ENCODE measurements around the gene IL10RB. TPM values are rescaled to one million over a fixed set of nuclear protein-coding genes. Genes with fewer than 3 reads are reported as not detected.

The IL10RB gene
- total and polyA plus RNA-seq, 2 of the 4 experiments (the other 2 are of a cell fraction): 20.1 to 45.2 TPM

DNA sequence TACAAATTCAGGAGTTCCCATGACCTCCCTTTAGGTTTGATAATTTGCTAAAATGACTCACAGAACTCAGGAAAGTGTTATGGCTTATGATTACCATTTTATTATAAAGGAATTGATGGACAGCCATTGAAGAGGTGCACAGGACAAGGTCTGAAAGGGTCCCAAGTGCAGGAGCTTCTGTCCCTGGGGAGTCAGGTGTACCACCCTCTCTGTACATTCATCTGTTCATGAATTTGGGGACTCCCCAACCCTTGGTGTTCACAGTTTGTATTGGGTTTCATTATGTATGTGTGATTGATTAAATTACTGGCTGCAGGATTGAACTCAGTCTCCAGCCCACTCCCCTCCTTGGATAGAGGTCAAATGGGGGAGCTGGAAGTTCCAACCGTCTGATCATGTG is 10.8 kb upstream of the IL10RB start:
- H4K20me1 ChIP-seq (ENCODE audit: insufficient read depth, low read length): no peaks in the 10 kb centered on the region
- no peak overlapping the region for H2AK5ac ChIP-seq (ENCODE audit: low read depth, low read length)
- no peak overlapping the region for H4K5ac ChIP-seq (ENCODE audit: low read depth, low read length)
- TF ChIP-seq BHLHE40 (IDR thresholded peaks at IDR 0.05; ENCODE audit: low read depth, low read length): no peak
- no peak for TF ChIP-seq RAD21 (IDR thresholded peaks at IDR 0.05; ENCODE audit: low read length)
- TF ChIP-seq CHD1 (IDR thresholded peaks at IDR 0.05; ENCODE audit: low read depth, low read length): no peak
- TF ChIP-seq CEBPB (IDR thresholded peaks at IDR 0.05; ENCODE audit: low read depth, low read length): no peak
- TF ChIP-seq, protein P1, sequence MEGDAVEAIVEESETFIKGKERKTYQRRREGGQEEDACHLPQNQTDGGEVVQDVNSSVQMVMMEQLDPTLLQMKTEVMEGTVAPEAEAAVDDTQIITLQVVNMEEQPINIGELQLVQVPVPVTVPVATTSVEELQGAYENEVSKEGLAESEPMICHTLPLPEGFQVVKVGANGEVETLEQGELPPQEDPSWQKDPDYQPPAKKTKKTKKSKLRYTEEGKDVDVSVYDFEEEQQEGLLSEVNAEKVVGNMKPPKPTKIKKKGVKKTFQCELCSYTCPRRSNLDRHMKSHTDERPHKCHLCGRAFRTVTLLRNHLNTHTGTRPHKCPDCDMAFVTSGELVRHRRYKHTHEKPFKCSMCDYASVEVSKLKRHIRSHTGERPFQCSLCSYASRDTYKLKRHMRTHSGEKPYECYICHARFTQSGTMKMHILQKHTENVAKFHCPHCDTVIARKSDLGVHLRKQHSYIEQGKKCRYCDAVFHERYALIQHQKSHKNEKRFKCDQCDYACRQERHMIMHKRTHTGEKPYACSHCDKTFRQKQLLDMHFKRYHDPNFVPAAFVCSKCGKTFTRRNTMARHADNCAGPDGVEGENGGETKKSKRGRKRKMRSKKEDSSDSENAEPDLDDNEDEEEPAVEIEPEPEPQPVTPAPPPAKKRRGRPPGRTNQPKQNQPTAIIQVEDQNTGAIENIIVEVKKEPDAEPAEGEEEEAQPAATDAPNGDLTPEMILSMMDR (conservative IDR thresholded peaks at IDR 0.05; ENCODE audit: low read depth, low read length): no peak
- TF ChIP-seq, protein P2, sequence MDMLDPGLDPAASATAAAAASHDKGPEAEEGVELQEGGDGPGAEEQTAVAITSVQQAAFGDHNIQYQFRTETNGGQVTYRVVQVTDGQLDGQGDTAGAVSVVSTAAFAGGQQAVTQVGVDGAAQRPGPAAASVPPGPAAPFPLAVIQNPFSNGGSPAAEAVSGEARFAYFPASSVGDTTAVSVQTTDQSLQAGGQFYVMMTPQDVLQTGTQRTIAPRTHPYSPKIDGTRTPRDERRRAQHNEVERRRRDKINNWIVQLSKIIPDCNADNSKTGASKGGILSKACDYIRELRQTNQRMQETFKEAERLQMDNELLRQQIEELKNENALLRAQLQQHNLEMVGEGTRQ (IDR thresholded peaks at IDR 0.05; ENCODE audit: low read depth, low read length): no peak
- TF ChIP-seq RCOR1 (IDR thresholded peaks at IDR 0.05; ENCODE audit: insufficient replicate concordance, low read length): no peak
- TF ChIP-seq RFX5 (IDR thresholded peaks at IDR 0.05; ENCODE audit: low read depth, low read length): no peak
- no peak for TF ChIP-seq FOS (IDR thresholded peaks at IDR 0.05; ENCODE audit: low read depth, low read length)
- TF ChIP-seq MAFK (IDR thresholded peaks at IDR 0.05; ENCODE audit: low read depth, low read length): no peak
- TF ChIP-seq MXI1 (IDR thresholded peaks at IDR 0.05; ENCODE audit: borderline replicate concordance, low read depth, low read length): no peak
- TF ChIP-seq, protein P3, sequence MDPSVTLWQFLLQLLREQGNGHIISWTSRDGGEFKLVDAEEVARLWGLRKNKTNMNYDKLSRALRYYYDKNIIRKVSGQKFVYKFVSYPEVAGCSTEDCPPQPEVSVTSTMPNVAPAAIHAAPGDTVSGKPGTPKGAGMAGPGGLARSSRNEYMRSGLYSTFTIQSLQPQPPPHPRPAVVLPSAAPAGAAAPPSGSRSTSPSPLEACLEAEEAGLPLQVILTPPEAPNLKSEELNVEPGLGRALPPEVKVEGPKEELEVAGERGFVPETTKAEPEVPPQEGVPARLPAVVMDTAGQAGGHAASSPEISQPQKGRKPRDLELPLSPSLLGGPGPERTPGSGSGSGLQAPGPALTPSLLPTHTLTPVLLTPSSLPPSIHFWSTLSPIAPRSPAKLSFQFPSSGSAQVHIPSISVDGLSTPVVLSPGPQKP (IDR thresholded peaks at IDR 0.05; ENCODE audit: borderline replicate concordance, low read depth, low read length): no peak
- no peak overlapping the region for H3K9ac ChIP-seq (ENCODE audit: low read depth, low read length)
- no peak overlapping the region for H3K4ac ChIP-seq (ENCODE audit: low read depth, low read length)
- no peak overlapping the region for H2BK5ac ChIP-seq (ENCODE audit: low read depth, low read length, poor library complexity, severe bottlenecking)
- peaks cover 38% of the 10 kb centered on the region for H3K36me3 ChIP-seq (ENCODE audit: control insufficient read depth, insufficient read depth, low read length)
- H3K9me3 ChIP-seq (ENCODE audit: control insufficient read depth, insufficient read depth, low read length): no peaks in the 10 kb centered on the region
- ChIA-PET CTCF (no interaction called here), POLR2A (ENCODE audit: unreplicated experiment) (no interaction called here)
- H3K4me2 ChIP-seq (ENCODE audit: low read depth, low read length): no peak overlapping the region
- no peak overlapping the region for H2AK9ac ChIP-seq (replicated peaks; ENCODE audit: low read depth, low read length, poor library complexity)
- no peak overlapping the region for H2BK20ac ChIP-seq (ENCODE audit: low read depth, low read length)
- peaks cover 2% of the 10 kb centered on the region for H3K4me1 ChIP-seq (ENCODE audit: control insufficient read depth, insufficient read depth, low read length)
- H3K14ac ChIP-seq (replicated peaks; ENCODE audit: low read depth, low read length): no peak overlapping the region
- H3K23ac ChIP-seq (ENCODE audit: low read depth, low read length): no peak overlapping the region
- intact Hi-C loops (cut with micrococcal nuclease): no loop called here
- no peak overlapping the region for H3K18ac ChIP-seq (ENCODE audit: low read depth, low read length)
- ATAC-seq (ENCODE audit: low read depth) (no peak), DNase-seq (no peak)
- H2AFZ ChIP-seq (replicated peaks; ENCODE audit: low read length, poor library complexity): no peak overlapping the region
- H3K79me1 ChIP-seq (ENCODE audit: low read depth in 1 of 2, low read length in 2 of 2): no peaks in the 10 kb centered on the region
- no TSS peak for BruUV-seq (replicated peaks)
- dilution Hi-C loops (cut with HindIII; ENCODE audit: low sequenced_read_pairs, unreplicated experiment): no loop called here
- no peaks in the 10 kb centered on the region for H3K27me3 ChIP-seq (ENCODE audit: control insufficient read depth, insufficient read depth, low read length)
- no peak overlapping the region for H3K4me3 ChIP-seq (ENCODE audit: insufficient read depth, low read depth, low read length)
- 100% methylated on average over 1 of the region's 1 CpG; no CpG with 5 or more reads in 1 of the 2 experiments for WGBS, 2 experiments (ENCODE audit: extremely low coverage in 2 of 2, insufficient read length in 1 of 2)
- H3K9me1 ChIP-seq (ENCODE audit: insufficient read depth, low read length): 0 out of 2 replicates have a peak, but pooled peaks cover 3% of the 10 kb centered on the region
- H2BK120ac ChIP-seq (ENCODE audit: low read depth, low read length): no peak overlapping the region
- no peak overlapping the region for H4K8ac ChIP-seq (ENCODE audit: low read depth in 2 of 2, low read length in 2 of 2)
- H4K91ac ChIP-seq (ENCODE audit: insufficient read depth, low read depth, low read length): no peak overlapping the region
- H3K56ac ChIP-seq (ENCODE audit: extremely low read depth, insufficient read depth, low read length): no peak overlapping the region
- no peak overlapping the region for H3K27ac ChIP-seq (ENCODE audit: insufficient read depth, low read length)
- in situ Hi-C loops (cut with MboI; ENCODE audit: low sequenced_read_pairs): no loop called here
- H2BK15ac ChIP-seq (ENCODE audit: low read depth, low read length): no peak overlapping the region

All from IMR-90 (cell line).